ENCODE data around the gene HCFC2. TPM values are rescaled to one million over a fixed set of nuclear protein-coding genes. Genes with fewer than 3 reads are reported as not detected.

HCFC2 gene
- total and polyA plus RNA-seq, 2 of the 8 experiments (the other 6 are each of a cell fraction or from before 2014, with no cell fraction given) = 0.62 to 1.8 TPM

GRCh38 chr12:104131609-104132008 lies 67.3 kb downstream of the HCFC2 start:
- Histone ChIP-seq H3K14ac (ENCODE audit: insufficient read length) (no peak overlapping the region), H3K4me3 (ENCODE audit: extremely low read depth in 1 of 4, insufficient read depth in 2 of 4, low read depth in 3 of 4, low read length in 4 of 4) (no peak overlapping the region), H3K79me2 (ENCODE audit: control insufficient read depth in 1 of 2, insufficient read depth in 2 of 2, low read length in 2 of 2) (peaks cover 11 to 70% of the 10 kb centered on the region in 2 experiments; a peak in 3 of 4 replicates), H2BK5ac (ENCODE audit: low read depth, low read length) (no peak overlapping the region), H2AK5ac (ENCODE audit: low read depth, low read length) (no peak overlapping the region), H3K23ac (ENCODE audit: insufficient read length) (no peak overlapping the region), H2BK12ac (ENCODE audit: low read depth, low read length) (no peak overlapping the region), H2BK15ac (ENCODE audit: low read length) (no peak overlapping the region), H3K36me3 (ENCODE audit: control insufficient read depth in 2 of 4, insufficient read depth in 4 of 4, low read length in 3 of 4) (peaks cover 3 to 76% (median 31%) of the 10 kb centered on the region in 4 experiments), H3K4me1 (replicated peaks in 1 of 4; ENCODE audit: control insufficient read depth in 3 of 4, insufficient read depth in 4 of 4, low read length in 3 of 4) (peaks cover 0 to 5% (median 2%) of the 10 kb centered on the region in 4 experiments; a peak in 2 of 7 replicates), H3K9me3 (ENCODE audit: insufficient read depth in 2 of 2, low read depth in 1 of 2, low read length in 1 of 2) (no peaks in the 10 kb centered on the region), H3K4me2 (ENCODE audit: insufficient read depth in 1 of 2, low read depth in 2 of 2, low read length in 2 of 2) (no peak overlapping the region; a peak in 1 of 4 replicates), H3K27ac (ENCODE audit: low read depth, low read length) (no peak overlapping the region), H4K8ac (ENCODE audit: extremely low read depth, insufficient read depth, low read length) (no peak overlapping the region), H4K20me1 (replicated peaks in 1 of 2; ENCODE audit: control insufficient read depth in 1 of 2, insufficient read depth in 2 of 2, low read length in 2 of 2) (peaks cover 2 to 8% of the 10 kb centered on the region in 2 experiments), H3K4ac (replicated peaks; ENCODE audit: insufficient read length, low read depth, low read length) (no peak overlapping the region), H3K27me3 (replicated peaks in 1 of 4; ENCODE audit: control insufficient read depth in 3 of 4, extremely low read depth in 1 of 4, insufficient read depth in 3 of 4, low read length in 3 of 4) (no peaks in the 10 kb centered on the region), H3K79me1 (ENCODE audit: low read depth, low read length) (peaks cover 5% of the 10 kb centered on the region; the same call in 1 of the 2 replicates), H3K18ac (ENCODE audit: extremely low read depth, low read length) (no peak overlapping the region), H4K91ac (replicated peaks; ENCODE audit: insufficient read length, low read length) (no peak overlapping the region), H2BK20ac (ENCODE audit: low read length) (no peak overlapping the region), H3K9ac (replicated peaks in 1 of 4; ENCODE audit: extremely low read depth in 1 of 4, low read depth in 3 of 4, low read length in 3 of 4) (no peak overlapping the region), H2AFZ (ENCODE audit: low read length) (no peak overlapping the region), H4K5ac (ENCODE audit: insufficient read length, low read depth, low read length) (no peak overlapping the region), H2BK120ac (replicated peaks; ENCODE audit: low read depth, low read length) (no peak overlapping the region), H3K56ac (replicated peaks; ENCODE audit: insufficient read length, low read depth, low read length) (no peak overlapping the region), H3K23me2 (ENCODE audit: low read depth, low read length) (no peaks in the 10 kb centered on the region)
- no peak for DNase-seq (ENCODE audit: low read depth in 1 of 2, low spot score in 2 of 2)
- 93% methylated on average over 4 of the region's 4 CpGs; no CpG with 5 or more reads in 1 of the 2 experiments for WGBS, 2 experiments (ENCODE audit: extremely low coverage in 1 of 2, insufficient coverage in 1 of 2, insufficient read length in 1 of 2, insufficient replicate concordance in 2 of 2, low coverage in 1 of 2, low lambda C conversion rate in 2 of 2, missing lambda C conversion rate in 1 of 2)
- TF ChIP-seq HDAC2 (IDR thresholded peaks at IDR 0.05; ENCODE audit: borderline replicate concordance in 1 of 2, low read depth in 2 of 2, low read length in 2 of 2) (no peak), POU5F1 (IDR thresholded peaks at IDR 0.05; ENCODE audit: low read depth, low read length) (no peak)
- FAIRE-seq = no peak
- ChIA-PET POLR2A (ENCODE audit: partially characterized antibody) (interaction anchor here (0.9 kb wide), 1 partner anchor 161 kb away, joined by 3 read pairs; no protein-coding TSS in a partner anchor), CTCF (ENCODE audit: partially characterized antibody) (interaction anchor here (1.0 kb wide), 1 partner anchor 10 kb away, joined by 3 read pairs; no protein-coding TSS in a partner anchor)

Measured in H1 (cell line).